DMS53 treated with DMSO at 0.1 percent for 48 hours (cell line): ENCODE results near the gene AKR1A1.
"Not testable (repeated sequence)": the region's sequence is repeated elsewhere in the genome, so short reads cannot be mapped to it uniquely, and the experiment has no call there.

ENCODE experiments used
- DNase-seq: peaks from one replicate; lab custom pipeline; 2025; ENCODE audit not compliant: unreplicated experiment; lab: John Stamatoyannopoulos, UW

The AKR1A1 gene

DNA sequence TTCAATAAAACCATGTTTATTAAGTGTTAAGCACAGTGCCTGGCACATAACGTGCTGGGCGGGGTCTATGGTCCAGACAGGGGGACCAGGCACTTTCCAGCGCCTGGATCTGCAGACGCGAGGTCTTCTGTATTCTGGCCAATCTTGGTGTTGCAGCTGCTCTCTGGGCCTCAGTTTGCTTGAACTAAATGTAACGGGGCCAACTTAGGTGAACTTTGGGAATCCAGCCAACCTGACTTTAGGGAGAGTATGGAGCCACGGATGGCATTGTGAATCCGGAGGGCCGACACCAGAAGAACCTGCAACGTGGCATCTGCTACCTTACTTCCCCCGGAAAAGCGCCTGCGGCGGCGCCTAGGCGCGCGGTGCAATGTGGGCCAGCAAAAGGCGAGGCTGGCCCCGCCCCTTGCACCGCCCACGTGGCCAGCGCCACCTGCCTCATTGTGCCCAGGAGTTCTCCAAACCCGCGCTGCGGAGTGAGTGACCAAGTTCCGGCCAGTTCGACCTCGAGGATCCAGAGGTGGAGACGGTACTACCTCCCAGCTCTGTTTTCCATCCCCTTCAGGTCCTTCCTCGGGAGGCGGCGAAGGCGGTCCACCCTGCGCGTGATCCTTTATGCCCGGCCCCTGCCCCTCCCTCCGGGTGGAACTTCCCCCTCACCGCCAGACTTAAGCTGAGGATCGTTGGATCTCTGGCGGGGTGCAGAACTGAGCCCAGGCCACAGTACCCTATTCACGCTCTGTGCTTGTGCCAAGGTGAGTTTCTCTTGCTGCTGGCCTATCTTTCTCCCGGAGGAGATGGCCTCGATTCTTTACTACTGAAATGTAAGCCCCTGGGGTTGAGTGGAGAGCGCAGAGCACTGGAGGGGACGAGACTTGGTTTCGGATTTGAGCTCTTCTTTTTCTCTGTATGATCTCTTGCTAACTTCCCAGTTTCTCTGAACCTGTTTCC lies at the start of gene AKR1A1:
TSS of gene AKR1A1 (plus strand) at position 426 of the 951 bp plus-strand sequence. CDS start 10,969 bp downstream, outside the sequence.
- peak; percentile 91 for DNase-seq

DNA sequence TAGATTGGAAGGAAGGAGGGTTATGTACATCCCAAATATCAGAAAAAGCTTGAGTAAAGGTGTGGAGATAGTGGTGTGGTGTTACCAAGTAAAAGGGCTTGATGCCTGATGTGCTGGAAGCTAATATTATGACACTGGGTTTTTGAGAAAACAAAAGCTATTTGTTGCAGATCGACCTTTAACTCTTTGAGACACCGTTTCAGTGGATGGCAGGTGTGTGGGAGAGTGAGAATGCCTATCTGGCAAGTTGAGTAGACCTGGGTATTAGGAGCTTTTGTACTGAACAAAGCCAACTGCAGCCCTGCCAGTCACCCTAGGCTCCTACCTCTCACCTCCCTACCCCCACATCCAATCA lies 49.1 kb upstream of the AKR1A1 start:
- DNase-seq, result no peak

DNA sequence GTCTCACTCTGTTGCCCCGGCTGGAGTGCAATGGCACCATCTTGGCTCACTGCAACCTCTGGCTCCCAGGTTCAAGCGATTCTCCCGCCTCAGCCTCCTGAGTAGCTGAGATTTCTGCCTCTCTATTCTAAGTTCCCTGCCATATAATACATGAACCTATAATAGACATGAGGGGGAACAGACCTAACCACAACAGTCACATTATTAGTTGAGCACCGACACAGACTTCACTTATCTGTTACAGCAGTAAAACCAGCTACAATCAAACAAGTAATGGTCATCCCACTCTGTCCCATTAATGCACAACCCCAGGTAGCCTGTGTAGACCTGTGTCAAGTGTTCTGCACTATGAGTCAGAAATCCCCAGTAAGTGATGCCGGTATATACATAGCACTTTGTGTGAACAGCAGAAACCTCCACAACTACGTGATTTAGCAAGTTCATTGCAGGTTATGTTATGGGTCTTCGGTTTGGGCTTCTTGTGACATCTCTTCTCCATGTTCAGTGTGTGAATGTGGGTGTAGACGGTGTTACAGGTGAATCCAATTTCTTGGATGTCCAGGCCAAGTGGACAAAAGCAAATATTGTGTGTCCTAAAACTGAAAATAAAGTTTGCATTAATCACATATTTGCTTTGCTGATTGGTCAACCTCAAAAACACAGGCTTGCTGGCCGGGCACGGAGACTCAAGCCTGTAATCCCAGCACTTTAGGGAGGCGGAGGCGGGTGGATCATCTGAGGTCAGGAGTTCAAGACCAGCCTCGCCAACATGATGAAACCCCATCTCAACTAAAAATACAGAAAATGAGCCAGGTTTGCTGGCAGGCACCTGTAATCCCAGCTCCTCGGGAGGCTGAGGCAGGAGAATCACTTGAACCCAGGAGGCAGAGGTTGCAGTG lies 46.9 kb upstream of the AKR1A1 start:
- DNase-seq, result no peak

DNA sequence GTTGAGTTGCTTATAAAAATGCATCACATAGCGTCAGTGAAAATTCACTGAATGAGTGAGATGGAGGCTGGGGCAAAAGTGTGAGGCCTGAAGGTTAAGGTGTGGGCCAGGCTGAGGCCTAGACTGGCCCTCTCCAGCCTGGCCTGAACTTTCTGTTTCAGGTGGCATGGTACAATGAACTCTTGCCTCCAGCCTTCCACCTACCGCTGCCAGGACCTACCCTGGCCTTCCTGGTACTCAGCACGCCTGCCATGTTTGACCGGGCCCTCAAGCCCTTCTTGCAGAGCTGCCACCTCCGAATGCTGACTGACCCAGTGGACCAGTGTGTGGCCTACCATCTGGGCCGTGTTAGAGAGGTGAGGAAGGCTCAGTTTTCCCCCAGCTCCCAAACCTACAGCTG lies 43.4 kb upstream of the AKR1A1 start:
- DNase-seq, result no peak

DNA sequence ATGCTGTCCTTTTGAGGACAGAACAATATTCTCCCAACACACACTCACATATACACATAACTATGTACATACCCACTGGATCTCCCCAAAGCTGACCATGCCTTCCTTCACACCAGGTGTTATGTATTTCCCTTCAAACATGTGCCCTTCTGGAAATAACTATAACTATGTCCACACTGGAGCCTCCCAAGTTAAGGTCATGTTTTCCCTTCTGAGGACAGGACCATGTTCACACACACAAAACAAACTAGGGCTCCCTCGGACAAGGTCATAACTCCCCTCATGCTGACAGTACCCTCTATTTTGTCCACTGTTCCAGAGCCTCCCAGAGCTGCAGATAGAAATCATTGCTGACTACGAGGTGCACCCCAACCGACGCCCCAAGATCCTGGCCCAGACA lies 42.7 kb upstream of the AKR1A1 start:
- DNase-seq, result no peak

DNA sequence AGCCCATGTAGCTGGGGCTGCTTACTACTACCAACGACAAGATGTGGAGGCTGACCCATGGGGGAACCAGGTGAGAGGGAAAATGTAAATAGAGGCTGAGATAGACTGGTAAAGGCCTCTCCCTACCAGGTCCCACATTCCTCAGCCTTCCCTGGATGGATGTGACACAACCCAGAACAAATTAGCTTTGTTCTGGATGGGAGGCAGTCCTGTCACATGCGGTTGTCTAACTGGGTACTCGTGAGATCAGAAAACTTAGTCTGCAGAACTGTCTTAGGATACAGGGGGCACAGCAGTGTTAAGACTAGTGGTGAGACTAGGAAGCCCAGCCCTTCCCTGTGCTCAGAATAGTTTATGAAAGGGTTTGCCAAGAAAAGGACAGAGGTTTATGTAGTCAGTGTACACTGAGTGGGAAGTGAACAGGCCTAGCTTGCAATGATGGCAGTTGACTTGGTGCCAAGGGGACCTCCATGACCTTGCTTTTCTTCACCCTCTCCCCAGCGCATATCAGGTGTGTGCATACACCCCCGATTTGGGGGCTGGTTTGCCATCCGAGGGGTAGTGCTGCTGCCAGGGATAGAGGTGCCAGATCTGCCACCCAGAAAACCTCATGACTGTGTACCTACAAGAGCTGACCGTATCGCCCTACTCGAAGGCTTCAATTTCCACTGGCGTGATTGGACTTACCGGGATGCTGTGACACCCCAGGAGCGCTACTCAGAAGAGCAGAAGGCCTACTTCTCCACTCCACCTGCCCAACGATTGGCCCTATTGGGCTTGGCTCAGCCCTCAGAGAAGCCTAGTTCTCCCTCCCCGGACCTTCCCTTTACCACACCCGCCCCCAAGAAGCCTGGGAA lies 42.1 kb upstream of the AKR1A1 start:
- DNase-seq, result no peak

DNA sequence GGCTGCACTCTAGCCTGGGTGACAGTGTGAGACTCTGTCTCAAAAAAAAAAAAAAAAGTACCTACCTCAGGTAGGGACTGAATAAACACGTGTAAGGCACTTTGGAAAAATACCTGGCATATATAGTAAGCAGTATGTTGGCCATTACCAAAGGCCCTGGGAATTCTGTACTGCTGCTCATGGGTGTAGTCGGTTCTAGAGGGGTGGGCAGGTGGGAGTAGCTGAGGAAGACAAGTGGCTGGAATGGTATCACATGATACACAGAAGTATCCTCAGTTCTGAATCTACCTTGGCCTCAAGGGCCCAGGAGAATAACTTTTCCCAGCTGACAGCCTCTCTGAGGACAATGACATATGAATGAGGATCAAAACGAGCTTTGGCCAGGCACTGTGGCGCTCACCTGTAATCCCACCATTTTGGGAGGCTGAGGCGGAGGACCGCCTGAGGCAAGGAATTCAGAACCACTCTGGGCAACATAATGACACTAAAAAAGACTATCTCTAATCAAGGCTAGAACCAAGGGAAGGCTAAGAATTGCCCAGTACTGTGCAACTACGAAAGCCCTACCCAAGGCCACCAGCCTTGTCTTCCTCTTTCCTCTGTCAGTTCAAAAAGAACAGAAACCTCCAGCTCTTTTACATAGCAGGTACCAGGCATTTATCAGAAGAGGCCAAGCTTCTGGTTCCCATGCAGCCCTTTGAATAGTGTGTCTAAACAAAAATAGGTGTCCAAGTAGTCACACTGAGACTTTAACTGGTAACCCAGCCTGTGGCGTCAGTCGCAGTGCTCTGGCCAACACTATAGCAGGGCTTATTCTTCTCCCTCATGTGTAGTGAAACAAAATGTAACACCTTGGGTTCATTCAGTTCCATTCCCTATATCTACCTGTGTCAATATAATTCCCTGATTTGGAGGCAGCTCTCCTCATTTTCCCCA lies 40.3 kb upstream of the AKR1A1 start:
- DNase-seq, result no peak

DNA sequence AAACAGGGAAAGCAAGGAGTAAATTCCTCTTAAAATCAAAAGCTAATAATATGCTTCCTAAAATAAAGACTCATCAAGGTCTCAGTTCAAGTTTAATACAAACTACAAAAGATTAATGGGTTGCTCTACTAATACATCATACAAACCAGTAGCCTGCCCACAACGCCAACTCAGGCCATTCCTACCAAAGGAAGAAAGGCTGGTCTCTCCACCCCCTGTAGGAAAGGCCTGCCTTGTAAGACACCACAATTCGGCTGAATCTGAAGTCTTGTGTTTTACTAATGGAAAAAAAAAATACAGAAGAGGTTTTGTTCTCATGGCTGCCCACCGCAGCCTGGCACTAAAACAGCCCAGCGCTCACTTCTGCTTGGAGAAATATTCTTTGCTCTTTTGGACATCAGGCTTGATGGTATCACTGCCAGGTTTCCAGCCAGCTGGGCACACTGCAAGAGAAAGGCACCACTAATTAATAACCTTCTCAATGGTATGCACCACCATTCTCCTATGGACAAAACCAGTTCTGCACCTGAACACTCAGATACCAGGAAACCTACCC lies 39.6 kb upstream of the AKR1A1 start:
- DNase-seq, result no peak

DNA sequence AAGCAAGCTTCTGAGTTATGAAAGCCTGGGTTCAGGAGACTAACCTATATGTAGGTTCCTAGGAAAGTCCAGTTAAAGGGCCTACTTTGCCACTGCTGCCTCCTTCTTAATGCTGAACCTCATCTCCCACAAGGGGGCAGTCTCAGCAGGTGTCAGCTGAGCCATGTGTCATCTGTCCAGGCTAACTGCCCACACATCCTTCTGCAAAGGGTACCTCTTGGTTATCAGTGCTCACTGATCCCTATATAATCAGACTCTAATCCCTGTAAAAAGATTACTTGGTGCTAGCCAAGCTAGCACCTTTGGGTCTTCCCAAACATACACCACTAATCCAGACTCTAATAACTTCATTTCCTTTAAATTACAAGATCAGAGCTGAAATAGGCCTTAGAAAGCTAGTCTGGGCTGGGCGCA lies 38.0 kb upstream of the AKR1A1 start:
- peak; percentile 75 for DNase-seq

DNA sequence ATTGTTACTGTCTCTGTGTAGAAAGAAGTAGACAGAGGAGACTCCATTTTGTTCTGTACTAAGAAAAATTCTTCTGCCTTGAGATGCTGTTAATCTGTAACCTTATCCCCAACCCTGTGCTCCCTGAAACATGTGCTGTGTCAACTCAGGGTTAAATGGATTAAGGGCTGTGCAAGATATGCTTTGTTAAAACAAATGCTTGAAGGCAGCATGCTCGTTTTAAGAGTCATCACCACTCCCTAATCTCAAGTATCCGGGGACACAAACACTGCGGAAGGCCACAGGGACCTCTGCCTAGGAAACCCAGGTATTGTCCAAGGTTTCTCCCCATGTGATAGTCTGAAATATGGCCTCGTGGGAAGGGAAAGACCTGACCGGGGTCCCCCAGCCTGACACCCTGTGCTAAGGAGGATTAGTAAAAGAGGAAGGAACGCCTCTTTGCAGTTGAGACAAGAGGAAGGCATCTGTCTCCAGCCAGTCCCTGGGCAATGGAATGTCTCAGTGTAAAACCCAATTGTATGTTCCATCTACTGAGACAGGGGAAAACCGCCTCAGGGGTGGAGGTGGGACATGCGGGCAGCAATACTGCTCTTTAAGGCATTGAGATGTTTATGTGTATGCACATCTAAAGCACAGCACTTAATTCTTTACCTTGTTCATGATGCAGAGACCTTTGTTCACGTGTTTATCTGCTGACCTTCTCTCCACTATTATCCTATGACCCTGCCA lies 36.9 kb upstream of the AKR1A1 start:
- DNase-seq, result not testable (repeated sequence)

DNA sequence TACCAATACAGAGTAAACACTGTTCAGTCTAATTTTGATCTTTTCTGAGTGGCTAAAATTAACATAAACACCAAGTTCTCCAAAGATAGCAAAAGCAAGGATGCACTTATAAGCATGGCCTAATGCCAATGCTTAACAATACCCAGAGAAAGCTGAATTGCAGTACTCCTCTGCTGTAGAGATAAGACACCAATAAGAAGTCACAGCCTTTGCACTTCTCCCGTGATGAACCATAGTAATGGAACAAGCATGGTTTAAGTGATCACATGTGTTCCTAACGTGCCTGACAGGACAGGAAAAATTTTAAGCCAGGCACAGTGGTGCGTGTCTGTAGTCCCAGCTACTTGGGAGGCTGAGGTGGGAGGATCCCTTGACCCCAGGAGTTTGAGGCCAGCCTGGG lies 34.6 kb upstream of the AKR1A1 start:
- DNase-seq, result no peak

DNA sequence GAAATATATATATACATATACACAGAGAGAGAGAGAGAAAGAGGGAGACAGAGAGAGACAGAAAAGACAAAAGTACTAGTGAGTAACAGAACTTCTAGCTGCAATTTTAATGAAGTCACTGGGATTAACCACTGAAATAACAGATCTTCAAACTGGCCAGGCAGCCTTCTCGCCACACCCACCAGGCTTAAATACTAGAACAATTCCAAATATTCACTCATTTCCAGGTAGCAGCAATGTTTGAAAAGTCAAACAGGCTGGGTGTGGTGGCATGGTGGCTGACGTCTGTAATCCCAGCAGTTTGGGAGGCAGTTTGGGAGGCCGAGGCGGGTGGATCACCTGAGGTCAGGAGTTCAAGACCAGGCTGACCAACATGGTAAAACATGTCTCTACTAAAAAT lies 34.2 kb upstream of the AKR1A1 start:
- no peak for DNase-seq

DNA sequence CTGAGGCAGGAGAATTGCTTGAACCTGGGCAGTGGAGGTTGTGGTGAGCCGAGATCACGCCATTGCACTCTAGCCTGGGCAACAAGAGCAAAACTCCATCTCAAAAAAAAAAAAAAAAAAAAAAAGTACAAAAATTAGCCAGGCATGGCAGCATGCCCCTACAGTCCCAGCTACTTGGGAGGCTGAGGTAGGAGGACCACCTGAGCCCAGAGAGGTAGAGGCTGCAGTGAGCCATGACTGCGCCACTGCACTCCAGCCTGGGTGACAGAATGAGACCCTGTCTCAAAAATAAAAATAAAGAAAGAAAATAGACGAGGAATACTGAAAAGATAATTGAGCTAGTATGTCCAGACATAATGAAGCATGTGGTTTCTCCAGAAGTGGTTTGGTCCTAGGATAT lies 32.3 kb upstream of the AKR1A1 start:
- DNase-seq, result not testable (repeated sequence)

DNA sequence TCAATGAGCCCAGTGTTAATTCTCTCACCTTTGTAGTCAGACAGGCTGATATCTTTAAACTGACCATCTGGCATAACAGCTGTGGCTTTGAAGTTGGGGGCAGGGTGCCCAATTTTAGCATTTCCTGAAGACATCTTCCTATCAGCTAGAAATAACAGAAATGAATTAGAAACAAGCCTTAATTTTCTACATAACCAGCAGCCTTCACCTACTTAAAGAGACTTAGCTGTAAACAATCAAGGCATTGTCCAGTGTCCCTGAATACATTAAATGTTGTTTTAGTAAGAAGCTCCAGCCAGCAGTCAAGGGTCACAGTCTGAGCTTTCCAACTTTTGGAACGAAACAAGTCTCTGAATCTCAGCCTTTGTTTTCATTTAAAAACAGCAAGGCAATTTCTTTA lies 31.7 kb upstream of the AKR1A1 start:
- DNase-seq, result no peak

DNA sequence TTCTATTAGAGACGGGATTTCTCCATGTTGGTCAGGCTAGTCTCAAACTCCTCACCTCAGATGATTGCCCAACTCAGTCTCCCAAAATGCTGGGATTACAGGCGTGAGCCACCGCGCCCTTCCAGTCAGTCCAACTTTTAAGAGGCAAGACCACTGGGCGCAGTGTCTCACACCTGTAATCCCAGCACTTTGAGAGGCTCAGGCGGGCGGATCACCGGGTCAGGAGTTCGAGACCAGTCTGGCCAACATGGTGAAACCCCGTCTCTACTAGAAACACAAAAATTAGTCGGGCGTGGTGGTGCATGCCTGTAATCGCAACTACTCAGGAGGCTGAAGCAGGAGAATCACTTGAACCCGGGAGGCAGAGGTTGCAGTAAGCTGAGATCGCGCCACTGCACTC lies 30.9 kb upstream of the AKR1A1 start:
- not testable (repeated sequence) for DNase-seq

DNA sequence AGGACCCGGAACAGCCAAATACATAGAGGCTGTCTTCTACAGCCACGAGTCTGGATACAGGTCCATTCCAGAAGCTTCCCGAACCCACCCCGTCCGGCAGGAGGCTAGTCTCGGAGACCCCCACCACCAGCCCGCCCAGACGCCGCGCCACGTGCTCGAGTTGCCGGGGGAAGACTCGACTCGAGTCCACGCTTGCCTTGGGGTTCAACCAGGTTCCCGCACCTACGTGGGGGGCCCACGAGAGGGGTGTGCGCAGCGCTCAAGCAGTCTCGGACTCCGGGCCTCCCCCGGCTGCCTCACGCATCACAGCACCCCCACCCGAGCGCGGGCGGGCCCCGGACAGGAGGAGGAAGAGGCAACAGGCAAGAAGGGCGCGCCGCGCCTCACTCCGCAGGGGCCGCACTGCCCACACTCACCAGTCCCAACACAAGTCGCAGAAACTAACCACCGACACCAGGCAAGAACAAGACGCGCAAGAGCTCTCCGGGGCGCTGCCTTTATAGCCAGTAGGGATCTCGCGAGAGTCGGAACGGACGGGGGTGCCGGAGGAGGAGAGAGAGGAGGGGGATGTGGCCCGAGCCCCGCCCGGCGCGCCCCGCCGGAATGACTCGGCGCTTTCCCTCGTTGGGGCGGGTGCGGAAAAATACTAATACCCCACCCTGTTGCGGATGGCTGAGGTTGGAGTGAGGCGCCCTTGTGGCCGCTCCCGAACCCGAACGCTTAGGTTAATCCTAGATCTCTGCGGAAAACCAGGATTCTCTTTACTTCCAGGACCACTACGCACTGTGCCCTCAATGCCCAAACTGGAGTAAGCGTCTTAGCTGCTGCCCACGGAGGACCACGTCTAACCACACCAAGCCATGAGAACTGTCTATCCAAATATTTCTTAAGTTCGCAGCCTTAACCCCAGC lies 29.0 kb upstream of the AKR1A1 start, which contains the start of gene PRDX1:
TSS of gene PRDX1 (minus strand) at position 472 of the 911 bp plus-strand sequence. CDS start 2,841 bp downstream, outside the sequence.
- peak; percentile 90 for DNase-seq

DNA sequence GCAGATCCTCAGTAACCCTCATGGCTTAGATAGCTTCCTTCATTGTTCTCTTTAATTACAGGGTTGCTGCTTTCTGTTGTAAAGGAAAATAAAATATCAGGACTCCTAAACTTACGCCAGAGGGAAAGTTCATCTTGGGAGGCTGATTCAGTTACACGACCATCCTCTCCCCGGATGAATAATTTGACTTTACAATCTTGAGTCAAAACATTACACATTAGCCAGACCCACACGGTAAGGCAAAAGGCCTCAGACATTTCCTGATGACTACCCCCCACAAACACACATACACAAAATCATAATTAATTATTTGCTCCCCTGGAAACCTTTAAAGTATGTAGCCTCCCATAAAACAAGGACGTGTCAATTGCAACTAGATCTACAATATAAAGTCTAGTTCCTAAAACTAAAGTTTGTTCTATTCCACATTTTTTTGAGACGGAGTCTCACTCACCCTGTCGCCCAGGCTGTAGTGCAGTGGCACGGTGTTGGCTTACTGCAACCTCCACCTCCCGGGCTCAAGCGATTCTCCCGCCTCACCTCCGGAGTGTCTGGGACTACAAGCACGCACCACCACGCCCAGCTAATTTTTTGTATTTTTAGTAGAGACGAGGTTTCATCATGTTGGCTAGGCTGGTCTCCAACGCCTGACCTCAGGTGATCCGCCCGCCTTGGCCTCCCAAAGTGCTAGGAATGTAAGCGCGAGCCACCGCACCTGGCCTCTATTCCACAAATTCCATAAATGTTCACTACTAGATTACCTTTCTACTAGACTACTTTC lies 28.1 kb upstream of the AKR1A1 start:
- DNase-seq, result no peak
